COR-L47 (cell line): Measurements from ENCODE around the gene SPDYE2B.
"Not testable (repeated sequence)": the region's sequence is repeated elsewhere in the genome, so short reads cannot be mapped to it uniquely, and the experiment has no call there.

Experiments used
- DNase-seq: peaks from one replicate; lab custom pipeline; 2025; lab: John Stamatoyannopoulos, UW

The SPDYE2B gene

GRCh38 chr7:102698962-102699750 is 49.0 kb downstream of the SPDYE2B start:
- DNase-seq = not testable (repeated sequence)
